Measurements from ENCODE around the gene TTC6. TPM values are rescaled to one million over a fixed set of nuclear protein-coding genes. Genes with fewer than 3 reads are reported as not detected.

TTC6 gene
- total RNA-seq, 1 donor from 2014 or later, result 0.30 TPM

- DNase-seq (ENCODE audit: low read depth), result no peak
Observed at GRCh38 chr14:37596790-37597472, 1.5 kb downstream of the TTC6 start.

DNA sequence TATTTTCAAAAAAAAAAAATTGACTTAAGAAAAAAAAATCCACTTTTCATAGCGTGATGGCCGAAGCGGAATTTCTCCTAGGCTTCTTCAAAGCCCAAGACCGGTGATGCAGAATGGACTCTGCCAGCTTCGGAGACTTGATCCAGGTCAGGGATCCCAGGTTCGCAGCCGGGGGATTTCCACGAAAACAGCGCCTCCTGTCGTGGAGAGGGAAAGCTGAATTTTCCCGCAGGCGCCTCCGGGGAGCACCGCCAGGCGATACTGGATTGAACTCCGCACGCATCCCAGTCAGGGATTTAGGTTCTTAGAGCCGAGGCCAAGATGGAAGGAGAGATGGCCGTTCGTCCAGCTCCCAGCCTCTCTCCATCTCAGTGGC is 2.1 kb downstream of the TTC6 start:
- DNase-seq (ENCODE audit: low read depth), result no peak

DNA sequence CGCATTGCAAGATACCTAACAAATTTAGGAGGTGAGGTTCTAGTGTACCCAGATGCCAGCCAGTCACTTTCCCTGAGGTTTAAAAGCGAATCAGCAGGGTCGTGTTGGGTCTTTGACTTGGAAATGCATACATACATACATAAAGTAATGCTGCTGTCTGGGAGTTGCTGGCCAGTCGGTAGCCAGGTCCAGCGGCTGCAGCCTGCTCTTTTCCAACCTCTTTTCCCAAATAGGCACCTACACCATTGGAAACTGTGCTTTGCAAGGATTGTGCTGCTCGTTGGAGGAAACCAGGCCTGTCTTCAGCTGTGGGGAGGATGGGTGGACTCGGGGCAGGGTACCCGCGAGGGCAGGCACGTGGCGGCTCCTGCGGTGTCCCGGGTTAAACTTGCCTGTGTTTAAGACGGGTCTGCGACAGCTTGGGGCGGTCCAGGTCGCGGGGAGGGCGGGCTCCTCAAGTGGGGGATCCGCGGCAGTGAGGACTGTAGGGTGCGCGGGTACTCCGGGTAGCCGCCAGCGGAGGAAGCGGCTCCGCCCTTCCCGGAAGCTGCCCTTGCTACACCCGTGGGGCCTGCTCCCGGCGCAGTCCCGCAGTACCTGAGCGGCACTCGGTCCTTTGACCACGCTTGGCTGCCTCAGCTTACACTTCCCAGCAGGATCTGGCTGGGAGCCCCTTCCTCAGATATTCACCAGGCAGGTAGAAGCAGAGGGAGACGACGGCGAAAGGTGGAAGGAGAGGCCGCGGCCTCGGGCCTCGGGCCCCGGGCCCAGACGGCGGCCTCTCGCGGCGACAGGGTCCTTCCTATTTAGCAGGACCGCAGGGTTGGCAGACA is 2.7 kb downstream of the TTC6 start:
- DNase-seq (ENCODE audit: low read depth), result no peak

DNA sequence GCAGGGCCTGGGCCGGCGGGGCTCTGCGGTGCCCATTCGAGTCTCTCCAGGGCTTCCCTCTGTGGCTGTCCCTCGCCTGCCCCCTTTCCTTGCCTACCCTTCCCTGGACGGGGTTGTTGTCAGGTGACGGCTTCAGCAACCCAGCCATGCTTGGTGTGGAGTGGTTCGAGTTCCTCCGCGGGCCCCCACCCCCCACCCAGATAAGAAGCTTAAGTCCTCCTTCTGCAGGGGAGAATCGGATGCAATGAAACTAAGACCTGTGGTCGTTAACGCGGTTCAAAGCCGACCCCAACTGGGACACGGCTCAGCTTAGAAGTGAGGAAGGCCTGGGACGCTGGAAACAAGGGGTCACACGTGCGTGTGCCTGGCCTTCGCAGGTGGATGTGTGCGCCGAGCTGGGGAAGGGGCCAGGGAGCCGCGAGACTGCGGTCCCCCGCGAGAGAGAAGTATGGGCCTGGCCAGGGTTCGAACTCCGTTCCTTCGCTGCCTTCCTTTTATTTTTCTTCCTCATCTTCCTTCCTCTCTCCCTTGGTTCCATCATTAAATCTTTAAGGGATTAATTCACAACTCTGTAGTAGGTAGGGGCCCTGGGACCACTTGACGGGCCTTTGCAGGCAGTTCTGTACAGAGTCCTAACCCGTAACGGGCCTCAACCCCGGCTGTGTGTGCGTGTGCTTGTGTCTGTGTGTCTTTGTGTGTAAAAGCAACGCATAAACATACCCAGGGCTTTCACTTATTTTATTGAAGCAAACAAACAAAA is 3.5 kb downstream of the TTC6 start:
- no peak for DNase-seq (ENCODE audit: low read depth)

GRCh38 chr14:37599507-37600368 is 4.3 kb downstream of the TTC6 start:
- DNase-seq (ENCODE audit: low read depth), result no peak

- DNase-seq (ENCODE audit: low read depth), result no peak
Observed at GRCh38 chr14:37600880-37601741, 5.7 kb downstream of the TTC6 start.

- no peak for DNase-seq (ENCODE audit: low read depth)
Observed at GRCh38 chr14:37601865-37602264, 6.4 kb downstream of the TTC6 start.

- no peak for DNase-seq (ENCODE audit: low read depth)
Observed at GRCh38 chr14:37602605-37603453, 7.4 kb downstream of the TTC6 start.

- no peak for DNase-seq (ENCODE audit: low read depth)
Observed at GRCh38 chr14:37603688-37604251, 8.3 kb downstream of the TTC6 start.

DNA sequence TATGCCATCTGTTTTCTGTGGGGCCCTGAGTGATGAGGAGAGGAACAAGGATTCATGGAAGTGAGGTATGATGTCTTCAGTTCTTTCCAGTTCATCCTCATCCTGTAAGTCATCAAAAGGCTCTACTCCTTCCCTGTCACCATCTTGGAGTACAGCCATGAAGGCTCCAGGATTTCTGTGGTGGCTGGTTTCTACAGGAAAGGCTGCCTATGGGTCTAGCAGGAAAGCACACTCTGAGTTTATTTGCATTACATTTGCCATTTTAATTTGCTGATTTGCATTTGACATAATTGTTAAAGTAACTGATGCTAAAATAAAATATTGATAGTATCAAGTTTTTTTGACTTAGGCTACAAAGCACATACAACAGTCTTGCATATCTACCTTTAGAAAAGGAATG is 11.2 kb downstream of the TTC6 start:
- no peak for DNase-seq (ENCODE audit: low read depth)

DNA sequence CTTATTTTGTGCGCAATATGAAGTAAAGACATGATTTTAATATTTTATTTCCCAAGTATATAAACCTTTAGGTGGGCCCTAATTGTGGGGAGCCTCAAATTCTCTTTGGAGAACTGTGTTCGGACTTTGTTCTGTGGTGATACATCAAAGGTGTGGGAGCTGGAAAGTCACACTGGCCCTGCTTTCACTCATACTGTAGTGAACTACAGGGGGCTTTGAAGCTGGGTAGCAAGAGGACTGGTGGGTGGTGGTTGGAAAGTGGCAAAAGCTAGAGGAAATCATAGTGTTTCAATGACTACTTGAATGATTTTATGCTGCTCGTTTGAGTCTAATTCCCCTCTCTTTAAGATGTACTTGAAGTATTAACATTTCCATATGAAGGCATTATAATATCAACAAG is 13.2 kb downstream of the TTC6 start:
- DNase-seq (ENCODE audit: low read depth), result no peak

DNA sequence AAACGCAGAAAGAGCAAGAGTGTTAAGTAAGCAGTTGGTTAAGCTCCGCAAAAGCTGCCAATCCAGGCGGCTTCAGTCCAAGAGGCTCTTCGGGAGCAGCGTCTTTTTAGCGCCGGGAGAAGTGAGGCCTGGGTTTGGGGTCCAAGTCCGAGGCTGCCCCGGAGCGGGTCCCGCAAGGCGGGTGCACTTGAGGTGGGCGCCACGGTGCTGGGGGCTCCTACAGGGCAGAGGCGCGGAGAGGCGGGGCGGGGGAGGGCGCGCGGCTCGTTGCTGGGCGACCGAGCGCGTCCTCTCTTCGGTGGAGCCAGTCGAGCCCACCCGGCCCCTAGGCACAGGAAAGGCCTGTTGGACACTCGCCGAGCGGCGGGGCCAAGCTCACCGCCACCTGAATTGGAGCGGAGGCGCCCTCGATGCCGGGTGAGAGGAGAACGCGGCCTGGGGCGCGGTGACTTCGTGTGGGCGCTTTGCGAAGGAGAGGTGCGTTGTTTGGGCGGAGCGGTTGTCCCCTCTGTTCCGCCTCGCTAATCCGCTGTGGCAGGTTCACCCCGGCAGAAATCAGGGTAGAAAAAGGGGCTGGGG is 15.6 kb downstream of the TTC6 start:
- no peak for DNase-seq (ENCODE audit: low read depth)

DNA sequence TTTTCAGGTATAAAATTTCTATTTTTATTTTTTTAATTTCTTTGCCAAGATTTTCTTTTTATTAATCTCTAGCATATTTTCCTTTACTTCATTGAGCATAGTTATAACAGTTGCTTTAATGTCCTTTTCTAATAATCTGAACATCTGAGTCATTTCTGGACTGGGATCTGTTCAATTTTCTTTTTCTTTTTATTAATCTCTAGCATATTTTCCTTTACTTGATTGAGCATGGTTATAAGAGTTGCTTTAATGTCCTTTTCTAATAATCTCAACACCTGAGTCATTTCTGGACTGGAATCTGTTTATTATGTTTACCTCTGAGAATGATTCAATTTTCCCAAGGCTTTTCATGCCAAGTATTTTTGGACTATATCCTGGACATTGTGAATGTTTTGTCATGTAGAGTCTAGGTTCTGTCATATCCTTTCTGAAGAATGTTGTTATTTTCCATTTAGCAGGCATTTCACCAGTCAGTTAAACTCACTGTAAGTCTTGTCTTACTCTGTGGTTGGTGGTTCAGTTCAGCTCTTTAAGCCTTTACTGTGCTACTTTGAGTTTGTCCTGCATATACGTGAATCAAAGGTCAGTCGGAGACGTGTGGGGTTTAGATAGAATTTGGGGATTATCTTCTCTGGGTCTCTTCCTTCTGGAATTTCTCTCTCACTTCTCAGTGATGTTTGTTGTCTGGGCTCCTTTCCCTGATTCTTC is 20.3 kb downstream of the TTC6 start:
- DNase-seq (ENCODE audit: low read depth), result no peak

- no peak for DNase-seq (ENCODE audit: low read depth)
Observed at GRCh38 chr14:37616853-37617252, 21.4 kb downstream of the TTC6 start.

- DNase-seq (ENCODE audit: low read depth), result no peak
Observed at GRCh38 chr14:37617864-37618365, 22.5 kb downstream of the TTC6 start.

- no peak for DNase-seq (ENCODE audit: low read depth)
Observed at GRCh38 chr14:37618498-37619028, 23.1 kb downstream of the TTC6 start.

- no peak for DNase-seq (ENCODE audit: low read depth)
Observed at GRCh38 chr14:37620856-37621255, 25.4 kb downstream of the TTC6 start.

Data from renal cortical epithelial cell (primary cell).